ENCODE data around the gene RNF145.

- TF ChIP-seq POLR2A (IDR thresholded peaks at IDR 0.05; ENCODE audit: low read length), result no peak
- no peak for TF ChIP-seq GATA1 (IDR thresholded peaks at IDR 0.05; ENCODE audit: low read depth, low read length)
Measured at GRCh38 chr5:159207222-159207685, 2.1 kb downstream of the RNF145 start.
